Memory B cell (primary cell): ENCODE data around the gene SLC6A7.
"Not testable (repeated sequence)": the region's sequence is repeated elsewhere in the genome, so short reads cannot be mapped to it uniquely, and the experiment has no call there.

Source experiments
- ATAC-seq: fragments of 150-1000 bp; cut with Tn5 transposase; 2 replicates; pipeline ENCODE4 v1.10.0; 2021; ENCODE audit warnings: low read depth, mild to moderate bottlenecking, moderate library complexity
- DNase-seq, 2 donors: peaks; one replicate each; pipeline ENCODE4 v3.0.0; 2022; ENCODE audit warnings: low spot score in 2 of 2
- H3K27ac Mint-ChIP-seq: one replicate; pipeline ENCODE4 v1.8.0; 2022; ENCODE audit warnings: mild to moderate bottlenecking, moderate library complexity, mixed read lengths
- H3K27me3 Mint-ChIP-seq: one replicate; pipeline ENCODE4 v1.8.0; 2022; ENCODE audit warnings: mixed read lengths
- H3K36me3 Mint-ChIP-seq: one replicate; pipeline ENCODE4 v1.8.0; 2022; ENCODE audit warnings: mild to moderate bottlenecking, mixed read lengths
- H3K4me1 Mint-ChIP-seq: one replicate; pipeline ENCODE4 v1.8.0; 2022; ENCODE audit warnings: mixed read lengths
- H3K4me3 Mint-ChIP-seq: one replicate; pipeline ENCODE4 v1.8.0; 2022; ENCODE audit warnings: mild to moderate bottlenecking, moderate library complexity, mixed read lengths
- H3K9me3 Mint-ChIP-seq: one replicate; pipeline ENCODE4 v1.8.0; 2022; ENCODE audit warnings: mixed read lengths

Gene SLC6A7

GRCh38 chr5:150217873-150218692, 28.2 kb downstream of the SLC6A7 start:
- Mint-ChIP-seq H3K4me3 (no peak overlapping the region), H3K36me3 (no peaks in the 10 kb centered on the region), H3K9me3 (no peaks in the 10 kb centered on the region), H3K27ac (no peak overlapping the region), H3K27me3 (peaks cover 7% of the 10 kb centered on the region), H3K4me1 (peaks cover 4% of the 10 kb centered on the region)
- DNase-seq (peak; percentile 79 to 84), ATAC-seq (peak; percentile 95)

DNA sequence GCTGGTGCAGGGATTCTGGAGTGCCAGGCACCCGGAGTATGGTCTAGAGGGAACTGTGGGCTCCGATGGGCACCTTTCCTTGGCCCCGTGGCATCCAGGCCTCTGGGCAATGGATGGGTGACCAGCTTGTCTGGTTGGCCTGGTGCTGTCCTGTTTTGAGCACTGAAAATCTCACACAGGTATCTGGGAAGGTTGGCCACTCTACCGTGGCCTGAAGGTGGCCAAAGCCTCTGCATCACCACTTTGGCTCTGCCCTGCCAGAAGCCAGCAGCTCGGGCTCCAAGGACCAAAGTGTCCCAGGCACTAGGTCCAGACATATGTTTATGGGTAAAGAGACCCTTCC, 28.8 kb downstream of the SLC6A7 start:
- Mint-ChIP-seq H3K27ac (no peak overlapping the region), H3K4me1 (peaks cover 4% of the 10 kb centered on the region)
- no peak for DNase-seq

GRCh38 chr5:150219142-150219541, 29.3 kb downstream of the SLC6A7 start:
- Mint-ChIP-seq H3K36me3 (no peaks in the 10 kb centered on the region), H3K4me1 (peaks cover 4% of the 10 kb centered on the region), H3K4me3 (no peak overlapping the region), H3K27me3 (peaks cover 7% of the 10 kb centered on the region), H3K27ac (no peak overlapping the region), H3K9me3 (no peaks in the 10 kb centered on the region)
- ATAC-seq (no peak), DNase-seq (no peak)

More for the DNA sequence above, 28.8 kb downstream of the SLC6A7 start:
- Mint-ChIP-seq H3K9me3 (no peaks in the 10 kb centered on the region), H3K4me3 (no peak overlapping the region), H3K27me3 (peaks cover 7% of the 10 kb centered on the region), H3K36me3 (no peaks in the 10 kb centered on the region)
- no peak for ATAC-seq

DNA sequence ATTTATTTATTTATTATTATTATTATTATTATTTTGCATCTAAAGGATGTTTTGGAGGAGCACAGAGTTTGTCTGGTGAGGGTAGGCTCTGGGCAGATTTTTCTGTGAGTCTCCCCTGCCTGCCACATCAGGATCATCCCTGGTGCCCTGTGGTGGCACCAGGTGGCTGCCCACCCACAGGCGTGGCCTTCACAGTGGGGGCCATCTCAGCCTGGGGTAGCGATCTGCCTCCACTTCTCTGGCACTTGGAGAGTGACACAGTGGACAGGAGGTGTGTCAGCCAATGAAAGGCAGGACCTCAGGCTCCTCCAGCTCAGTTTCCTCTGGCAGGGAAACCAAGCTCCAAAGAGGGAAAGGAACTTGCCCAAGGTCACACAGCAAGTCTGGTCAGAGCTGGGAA, 30.0 kb downstream of the SLC6A7 start:
- H3K4me1 Mint-ChIP-seq, result peaks cover 4% of the 10 kb centered on the region
- H3K27ac Mint-ChIP-seq, result no peak overlapping the region
- ATAC-seq (no peak), DNase-seq (no peak)
- H3K9me3 Mint-ChIP-seq, result no peaks in the 10 kb centered on the region
- H3K4me3 Mint-ChIP-seq, result no peak overlapping the region
- peaks cover 7% of the 10 kb centered on the region for H3K27me3 Mint-ChIP-seq
- no peaks in the 10 kb centered on the region for H3K36me3 Mint-ChIP-seq

- no peak overlapping the region for H3K27ac Mint-ChIP-seq
- H3K36me3 Mint-ChIP-seq, result no peaks in the 10 kb centered on the region
- no peak for ATAC-seq
These were observed 31.6 kb downstream of the SLC6A7 start for GRCh38 chr5:150221471-150221870.

DNA sequence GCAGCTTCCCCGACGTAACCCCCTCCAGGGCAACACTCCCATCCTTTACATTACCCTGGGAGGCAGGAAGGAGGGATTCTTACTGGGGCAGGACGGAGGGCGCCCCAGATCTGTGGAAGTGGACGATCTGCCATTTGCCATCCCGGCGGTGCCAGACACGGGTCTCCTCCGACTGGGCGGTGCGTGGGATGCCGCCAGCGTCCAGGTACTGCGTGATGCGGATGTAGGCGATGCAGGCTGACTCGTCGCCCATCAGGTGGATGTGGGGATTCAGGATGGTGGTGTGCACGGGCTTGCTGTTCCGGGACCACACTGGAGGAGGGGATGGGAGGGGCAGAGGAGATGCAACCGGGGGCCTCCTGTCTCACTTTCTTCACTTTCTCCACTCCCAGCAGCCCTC, 33.0 kb downstream of the SLC6A7 start:
- H3K36me3 Mint-ChIP-seq, result no peaks in the 10 kb centered on the region
- H3K4me1 Mint-ChIP-seq, result peaks cover 2% of the 10 kb centered on the region
- H3K4me3 Mint-ChIP-seq, result no peak overlapping the region
- ATAC-seq (no peak), DNase-seq (no peak)
- no peaks in the 10 kb centered on the region for H3K9me3 Mint-ChIP-seq
- H3K27me3 Mint-ChIP-seq, result no peaks in the 10 kb centered on the region
- H3K27ac Mint-ChIP-seq, result no peak overlapping the region

More at GRCh38 chr5:150221471-150221870, 31.6 kb downstream of the SLC6A7 start:
- no peak for DNase-seq
- H3K9me3 Mint-ChIP-seq, result no peaks in the 10 kb centered on the region
- peaks cover 7% of the 10 kb centered on the region for H3K27me3 Mint-ChIP-seq
- peaks cover 4% of the 10 kb centered on the region for H3K4me1 Mint-ChIP-seq
- H3K4me3 Mint-ChIP-seq, result no peak overlapping the region

DNA sequence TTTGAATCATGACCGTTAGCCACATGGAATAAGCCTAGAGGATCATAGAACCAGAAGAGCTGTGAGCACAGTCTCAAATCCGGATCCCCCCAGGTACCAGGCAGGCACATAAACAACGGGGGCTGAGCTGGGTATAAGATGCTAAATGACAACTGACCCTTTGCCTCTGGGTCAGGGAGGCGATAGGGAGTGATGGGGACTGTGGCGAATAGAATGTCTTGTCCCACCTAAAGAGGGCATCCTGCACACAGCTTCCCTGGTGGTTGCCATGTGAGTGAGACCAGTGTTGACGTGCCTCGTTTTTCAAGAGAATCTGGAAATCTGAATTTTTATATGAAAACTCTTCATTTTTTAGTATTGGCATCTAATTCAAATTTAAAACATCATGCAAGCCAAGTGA, 33.6 kb downstream of the SLC6A7 start:
- no peaks in the 10 kb centered on the region for H3K9me3 Mint-ChIP-seq
- no peaks in the 10 kb centered on the region for H3K27me3 Mint-ChIP-seq
- H3K36me3 Mint-ChIP-seq, result no peaks in the 10 kb centered on the region
- H3K4me1 Mint-ChIP-seq, result no peaks in the 10 kb centered on the region
- H3K27ac Mint-ChIP-seq, result no peak overlapping the region
- no peak for ATAC-seq
- no peak for DNase-seq
- no peak overlapping the region for H3K4me3 Mint-ChIP-seq

DNA sequence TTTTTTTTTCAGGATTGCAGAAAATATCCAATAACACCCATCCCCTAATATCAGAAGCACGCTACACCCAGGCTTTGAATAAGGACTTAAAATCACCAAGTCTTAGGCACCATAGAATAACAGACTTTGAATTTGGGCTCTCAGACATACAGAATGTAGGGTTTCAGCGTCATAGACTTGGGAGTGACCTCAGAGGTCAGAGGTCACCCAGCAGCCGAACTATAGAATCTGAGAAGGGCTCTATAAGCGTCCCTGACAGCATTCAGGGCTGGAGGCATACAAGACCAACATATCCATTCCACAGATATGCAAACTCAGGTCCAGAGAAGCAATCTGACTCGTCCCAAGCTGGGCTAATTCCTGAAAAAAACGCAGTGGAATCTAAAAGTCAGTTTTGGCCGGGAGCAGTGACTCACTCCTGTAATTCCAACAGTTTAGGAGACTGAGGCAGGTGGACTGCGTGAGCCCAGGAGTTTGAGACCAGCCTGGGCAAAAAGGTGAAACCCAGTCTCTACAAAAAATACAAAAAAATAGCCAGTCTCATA, 34.7 kb downstream of the SLC6A7 start:
- Mint-ChIP-seq H3K4me3 (no peak overlapping the region), H3K36me3 (no peaks in the 10 kb centered on the region), H3K27me3 (no peaks in the 10 kb centered on the region), H3K4me1 (no peaks in the 10 kb centered on the region), H3K27ac (no peak overlapping the region), H3K9me3 (no peaks in the 10 kb centered on the region)
- DNase-seq (no peak), ATAC-seq (no peak)

DNA sequence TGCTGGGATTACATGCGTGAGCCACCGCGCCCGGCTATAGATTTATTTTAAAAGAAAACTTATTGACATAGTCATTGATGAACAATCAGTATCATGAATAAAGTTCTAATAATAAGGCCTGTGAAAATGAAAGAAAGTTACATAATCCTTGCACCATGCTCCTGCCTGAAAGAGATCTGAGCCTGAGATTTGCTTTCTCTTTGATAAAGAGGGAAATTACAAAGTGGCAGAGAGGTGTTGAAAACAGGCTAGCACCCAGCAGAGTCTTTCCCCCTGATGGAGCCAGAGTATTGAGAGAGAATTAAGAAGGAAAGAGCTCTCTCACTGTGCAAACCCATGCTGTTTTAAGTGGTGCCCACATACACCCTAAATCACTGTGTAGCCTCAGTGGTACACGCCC, 37.2 kb downstream of the SLC6A7 start:
- ATAC-seq, result no peak
- Mint-ChIP-seq H3K4me3 (no peak overlapping the region), H3K9me3 (no peaks in the 10 kb centered on the region), H3K27ac (no peak overlapping the region), H3K36me3 (no peaks in the 10 kb centered on the region), H3K4me1 (no peaks in the 10 kb centered on the region), H3K27me3 (no peaks in the 10 kb centered on the region)
- no peak for DNase-seq

DNA sequence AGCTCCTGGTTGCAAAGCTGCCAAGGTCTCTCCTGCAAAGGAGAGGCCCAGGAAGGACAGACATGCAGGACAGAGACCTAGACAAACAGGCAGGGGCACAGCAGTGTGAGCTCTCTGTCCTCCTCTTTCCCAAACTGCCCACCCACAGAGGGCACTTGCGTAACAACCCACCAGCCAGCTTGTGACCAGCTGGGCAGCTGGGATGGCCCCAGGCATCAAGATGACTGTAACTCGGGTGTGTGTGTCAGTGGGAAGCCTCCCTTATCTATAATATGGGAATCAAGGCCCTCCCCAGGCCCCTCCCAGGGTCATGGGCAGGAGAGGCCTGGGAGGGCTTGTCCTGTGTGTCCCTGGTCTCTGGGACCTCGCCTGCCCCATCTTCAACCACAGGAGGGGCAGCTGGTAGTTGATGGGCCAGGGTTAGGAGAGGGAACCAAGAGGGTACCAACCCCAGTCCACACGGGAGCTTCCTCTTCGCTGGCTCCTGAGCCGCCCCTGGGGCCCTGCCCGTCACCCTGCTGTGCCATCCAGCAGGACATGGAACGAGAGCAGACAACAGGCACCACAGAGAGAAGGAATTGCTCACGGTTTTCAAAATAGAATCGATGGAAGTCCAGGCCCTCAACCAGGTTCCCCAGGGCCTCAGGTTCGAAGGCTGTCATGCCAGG, 37.9 kb downstream of the SLC6A7 start:
- no peaks in the 10 kb centered on the region for H3K9me3 Mint-ChIP-seq
- no peaks in the 10 kb centered on the region for H3K4me1 Mint-ChIP-seq
- H3K27ac Mint-ChIP-seq, result no peak overlapping the region
- H3K27me3 Mint-ChIP-seq, result no peaks in the 10 kb centered on the region
- H3K4me3 Mint-ChIP-seq, result no peak overlapping the region
- DNase-seq (no peak), ATAC-seq (no peak)
- H3K36me3 Mint-ChIP-seq, result no peaks in the 10 kb centered on the region

DNA sequence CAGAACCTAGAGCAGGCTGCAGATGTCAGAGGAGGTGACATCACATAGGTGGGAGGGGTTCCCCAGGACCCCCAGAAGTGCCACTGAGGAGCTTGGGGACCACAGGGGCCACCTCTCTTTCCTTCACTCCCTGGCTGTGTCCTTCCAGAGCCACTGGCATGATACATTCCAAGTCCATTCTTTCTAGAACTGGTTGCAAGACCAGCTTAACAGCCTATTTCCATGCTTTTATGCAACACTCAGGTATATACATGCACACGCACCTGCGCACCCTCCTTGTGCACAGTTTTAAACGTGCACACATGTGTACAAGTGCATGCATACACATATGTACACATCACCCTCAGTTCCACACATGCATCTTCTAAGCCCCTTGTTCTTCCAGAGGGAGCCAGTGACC, 39.7 kb downstream of the SLC6A7 start:
- Mint-ChIP-seq H3K36me3 (no peaks in the 10 kb centered on the region), H3K27me3 (no peaks in the 10 kb centered on the region), H3K27ac (no peak overlapping the region), H3K4me1 (peaks cover under 1% of the 10 kb centered on the region), H3K9me3 (no peaks in the 10 kb centered on the region), H3K4me3 (no peak overlapping the region)
- no peak for ATAC-seq
- no peak for DNase-seq

GRCh38 chr5:150230842-150231241, 41.0 kb downstream of the SLC6A7 start:
- Mint-ChIP-seq H3K36me3 (no peaks in the 10 kb centered on the region), H3K4me3 (no peak overlapping the region), H3K27ac (no peak overlapping the region), H3K27me3 (no peaks in the 10 kb centered on the region), H3K9me3 (no peaks in the 10 kb centered on the region), H3K4me1 (peaks cover 4% of the 10 kb centered on the region)
- DNase-seq (no peak), ATAC-seq (no peak)

GRCh38 chr5:150233706-150234105, 43.8 kb downstream of the SLC6A7 start:
- H3K9me3 Mint-ChIP-seq, H3K27ac Mint-ChIP-seq, DNase-seq, H3K4me1 Mint-ChIP-seq, ATAC-seq, H3K27me3 Mint-ChIP-seq, H3K36me3 Mint-ChIP-seq, H3K4me3 Mint-ChIP-seq: not testable (repeated sequence)

GRCh38 chr5:150234576-150235499, 45.0 kb downstream of the SLC6A7 start:
- no peaks in the 10 kb centered on the region for H3K27me3 Mint-ChIP-seq
- ATAC-seq, result peak; percentile 19
- no peak overlapping the region for H3K27ac Mint-ChIP-seq
- H3K4me1 Mint-ChIP-seq, result peaks cover 4% of the 10 kb centered on the region
- H3K9me3 Mint-ChIP-seq, result no peaks in the 10 kb centered on the region
- DNase-seq, result no peak
- no peaks in the 10 kb centered on the region for H3K36me3 Mint-ChIP-seq
- no peak overlapping the region for H3K4me3 Mint-ChIP-seq
